Endothelial cell of umbilical vein (primary cell): ENCODE results near the gene CCDC40. TPM values are rescaled to one million over a fixed set of nuclear protein-coding genes. Genes with fewer than 3 reads are reported as not detected.

Source experiments
- BruUV-seq: library from RNA; stranded (reverse); fragments of 400-500 nt; replicated peaks from 2 replicates; lab custom pipeline; 2021; lab: Mats Ljungman, UMichigan
- CTCF ChIA-PET: fragments of 300-600, 350-600 bp; sonication (Branson Sonifier 250); formaldehyde crosslinking; loops from one replicate; lab custom pipeline; 2021; ENCODE audit warnings: antibody characterized with exemption, inconsistent platforms; lab: Charles Lee
- POLR2A ChIA-PET: fragments of 300-600, 350-600 bp; sonication (Branson Sonifier 250); formaldehyde crosslinking; loops from one replicate; lab custom pipeline; 2021; ENCODE audit warnings: antibody characterized with exemption, inconsistent platforms; lab: Charles Lee
- DNase-seq: peaks from one replicate; pipeline ENCODE4 v3.0.0-alpha.2; 2011; ENCODE audit warnings: low read depth, low spot score
- FAIRE-seq: peaks from 2 replicates; lab custom pipeline; 2011; peaks lifted over from hg19 to GRCh38; lab: Jason Lieb, UNC
- H2AFZ ChIP-seq: 2 replicates; pipeline ENCODE4 v1.6.0; 2012; ENCODE audit warnings: low read depth, low read length, control low read depth, inconsistent platforms
- H3K27ac ChIP-seq: 2 replicates; pipeline ENCODE4 v1.5.1; 2011; ENCODE audit warnings: low read depth, mild to moderate bottlenecking, control low read depth, low read length, moderate library complexity; ENCODE audit not compliant: insufficient read depth
- H3K27me3 ChIP-seq, 2 experiments: 2 replicates each; pipeline versions ENCODE4 v1.6.0 to v1.6.1; 2011; ENCODE audit warnings: low read length in 2 of 2, mixed read lengths in 1 of 2; ENCODE audit not compliant: control insufficient read depth in 2 of 2, insufficient read depth in 2 of 2
- H3K36me3 ChIP-seq, 2 experiments: 2 replicates in 1 of 2; 3 replicates in 1 of 2; pipeline ENCODE4 v1.5.1; 2011; ENCODE audit warnings: low read length in 2 of 2, mild to moderate bottlenecking in 1 of 2, moderate library complexity in 1 of 2; ENCODE audit not compliant: control insufficient read depth in 2 of 2, insufficient read depth in 2 of 2; ENCODE audit errors: extremely low read depth in 1 of 2
- H3K4me1 ChIP-seq: 3 replicates; pipeline ENCODE4 v1.5.1; 2011; ENCODE audit warnings: mild to moderate bottlenecking, low read length; ENCODE audit not compliant: control insufficient read depth, insufficient read depth; ENCODE audit errors: extremely low read depth
- H3K4me2 ChIP-seq: 2 replicates; pipeline ENCODE4 v1.6.1; 2011; ENCODE audit warnings: low read length, control low read depth, mixed read lengths; ENCODE audit not compliant: insufficient read depth
- H3K4me3 ChIP-seq, 3 experiments: fragments of 200-600 bp in 1 of 3; sonication (generic), shearing (Covaris generic) in 1 of 3; replicated peaks in 1 of 3; 2 replicates each; pipeline ENCODE4 v1.5.1; 2011 to 2016; ENCODE audit warnings: control low read depth in 3 of 3, low read length in 3 of 3, mild to moderate bottlenecking in 2 of 3, inconsistent platforms in 1 of 3, low read depth in 1 of 3, moderate library complexity in 1 of 3; ENCODE audit not compliant: insufficient read depth in 1 of 3
- H3K79me2 ChIP-seq: 2 replicates; pipeline ENCODE4 v1.6.0; 2012; ENCODE audit warnings: low read length, inconsistent platforms; ENCODE audit not compliant: control insufficient read depth, insufficient read depth
- H3K9ac ChIP-seq: replicated peaks from 2 replicates; pipeline ENCODE3; 2011; ENCODE audit warnings: low read length, control low read depth; ENCODE audit not compliant: insufficient read depth; ENCODE audit errors: extremely low read depth
- H3K9me1 ChIP-seq: replicated peaks from 3 replicates; pipeline ENCODE4 v1.6.0; 2011; ENCODE audit warnings: mild to moderate bottlenecking, low read length; ENCODE audit not compliant: control insufficient read depth, insufficient read depth; ENCODE audit errors: extremely low read depth
- H3K9me3 ChIP-seq: replicated peaks from 2 replicates; pipeline ENCODE4 v1.5.1; 2012; ENCODE audit warnings: low read length, inconsistent platforms; ENCODE audit not compliant: control insufficient read depth, insufficient read depth
- H4K20me1 ChIP-seq: replicated peaks from 2 replicates; pipeline ENCODE3; 2011; ENCODE audit warnings: mild to moderate bottlenecking, low read length; ENCODE audit not compliant: control insufficient read depth, insufficient read depth; ENCODE audit errors: extremely low read depth
- EZH2 ChIP-seq: IDR thresholded peaks from 2 replicates; pipeline ENCODE4 v1.6.1; 2012; ENCODE audit warnings: borderline replicate concordance, low read depth, mild to moderate bottlenecking, moderate library complexity, low read length, inconsistent platforms; ENCODE audit not compliant: severe bottlenecking
- FOS ChIP-seq: IDR thresholded peaks from 2 replicates; pipeline ENCODE4 v1.6.1; 2011; ENCODE audit warnings: mild to moderate bottlenecking, low read length, moderate library complexity, borderline replicate concordance; ENCODE audit not compliant: insufficient read depth
- GATA2 ChIP-seq: IDR thresholded peaks from 2 replicates; pipeline ENCODE4 v1.7.0; 2011; ENCODE audit warnings: low read depth, mild to moderate bottlenecking, moderate library complexity, mixed read lengths, low read length; ENCODE audit not compliant: insufficient read length, insufficient read depth
- JUN ChIP-seq: IDR thresholded peaks from 2 replicates; pipeline ENCODE4 v1.6.1; 2011; ENCODE audit warnings: borderline replicate concordance, low read depth; ENCODE audit not compliant: insufficient read length, insufficient read depth
- MYC ChIP-seq: IDR thresholded peaks from one replicate; pipeline ENCODE4 v1.6.1; 2011; ENCODE audit warnings: mild to moderate bottlenecking, low read depth, low read length
- POLR2A ChIP-seq: IDR thresholded peaks from 2 replicates; pipeline ENCODE4 v1.6.1; 2012; ENCODE audit warnings: low read depth, mild to moderate bottlenecking, control low read depth, low read length
- POLR2AphosphoS5 ChIP-seq: IDR thresholded peaks from 2 replicates; pipeline ENCODE4 v1.6.1; 2012; ENCODE audit warnings: low read depth, mild to moderate bottlenecking, control low read depth, low read length, moderate library complexity; ENCODE audit not compliant: insufficient read depth
- dilution Hi-C: fragments of 300-500 bp; cut with MboI; formaldehyde crosslinking; loops from one replicate; pipeline ENCODE4 v1.15.0; 2019; ENCODE audit warnings: low sequenced_read_pairs; ENCODE audit not compliant: extremely low pct_ligation_motif_present
- intact Hi-C: fragments of 100-400 bp; cut with micrococcal nuclease; formaldehyde crosslinking; loops from one replicate; pipeline ENCODE4 v1.10.0; 2022
- polyA plus RNA-seq, 4 experiments: library from polyadenylated mRNA; depleted of rRNA in 3 of 4; stranded (reverse) in 3 of 4; unstranded in 1 of 4; fragments of >200 nt; gene quantifications; 2 replicates each; pipeline versions ENCODE4 v1.2.1 to v1.2.3, GENCODE V29; 2011 to 2012; ENCODE audit warnings: missing spikeins in 1 of 4
- total RNA-seq: library from RNA; stranded (reverse); gene quantifications from 2 replicates; pipeline ENCODE4 v1.2.3, GENCODE V29; 2021
- TF ChIP-seq, protein P1 (sequence below), 2 donors: IDR thresholded peaks; 1 replicate in 1 of 2; 2 replicates in 1 of 2; pipeline ENCODE4 v1.5.1; 2011; ENCODE audit warnings: low read length in 2 of 2, mild to moderate bottlenecking in 2 of 2, moderate library complexity in 2 of 2, control low read depth in 1 of 2, inconsistent platforms in 1 of 2, low read depth in 1 of 2; ENCODE audit not compliant: insufficient read depth in 1 of 2; ENCODE audit errors: extremely low read depth in 1 of 2
- TF ChIP-seq, protein P2 (sequence below): IDR thresholded peaks from 2 replicates; pipeline ENCODE4 v1.6.1; 2011; ENCODE audit not compliant: insufficient read depth, insufficient read length

The CCDC40 gene
- total and polyA plus RNA-seq, 2 donors (not counting 3 experiments of a cell fraction or from before 2014, with no cell fraction given), result 1.4 to 5.5 TPM

DNA sequence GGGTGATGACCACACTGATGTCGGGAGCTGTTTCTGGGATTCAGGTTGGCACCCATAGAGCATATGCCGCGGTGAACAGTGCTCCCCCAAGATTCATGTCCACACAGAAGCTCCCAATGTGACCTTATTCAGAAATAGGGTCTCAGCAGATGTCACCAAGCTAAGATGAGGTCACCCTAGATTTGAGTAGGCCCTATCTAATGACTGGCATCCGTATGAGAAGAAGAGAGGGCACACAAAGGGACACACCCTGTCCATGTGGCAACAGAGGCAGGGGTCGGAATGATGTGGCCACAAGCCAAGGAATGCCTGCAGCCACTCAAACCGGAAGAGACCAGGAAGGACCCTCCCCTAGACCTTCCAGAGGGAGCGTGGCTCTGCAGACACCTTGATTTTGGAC lies 36.3 kb upstream of the CCDC40 start:
- CTCF ChIA-PET, result interaction anchor here (0.8 to 1.1 kb wide), 3 partner anchors 8 to 165 kb away, joined by 3 to 6 read pairs (median 3); no protein-coding TSS in a partner anchor

More for the DNA sequence above, 36.3 kb upstream of the CCDC40 start:
- no peak for TF ChIP-seq EZH2
- TF ChIP-seq, protein P1, sequence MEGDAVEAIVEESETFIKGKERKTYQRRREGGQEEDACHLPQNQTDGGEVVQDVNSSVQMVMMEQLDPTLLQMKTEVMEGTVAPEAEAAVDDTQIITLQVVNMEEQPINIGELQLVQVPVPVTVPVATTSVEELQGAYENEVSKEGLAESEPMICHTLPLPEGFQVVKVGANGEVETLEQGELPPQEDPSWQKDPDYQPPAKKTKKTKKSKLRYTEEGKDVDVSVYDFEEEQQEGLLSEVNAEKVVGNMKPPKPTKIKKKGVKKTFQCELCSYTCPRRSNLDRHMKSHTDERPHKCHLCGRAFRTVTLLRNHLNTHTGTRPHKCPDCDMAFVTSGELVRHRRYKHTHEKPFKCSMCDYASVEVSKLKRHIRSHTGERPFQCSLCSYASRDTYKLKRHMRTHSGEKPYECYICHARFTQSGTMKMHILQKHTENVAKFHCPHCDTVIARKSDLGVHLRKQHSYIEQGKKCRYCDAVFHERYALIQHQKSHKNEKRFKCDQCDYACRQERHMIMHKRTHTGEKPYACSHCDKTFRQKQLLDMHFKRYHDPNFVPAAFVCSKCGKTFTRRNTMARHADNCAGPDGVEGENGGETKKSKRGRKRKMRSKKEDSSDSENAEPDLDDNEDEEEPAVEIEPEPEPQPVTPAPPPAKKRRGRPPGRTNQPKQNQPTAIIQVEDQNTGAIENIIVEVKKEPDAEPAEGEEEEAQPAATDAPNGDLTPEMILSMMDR (IDR thresholded peaks at IDR 0.05; ENCODE audit: extremely low read depth in 1 of 2, insufficient read depth in 1 of 2, low read depth in 1 of 2, low read length in 2 of 2), result no peak
- TF ChIP-seq, protein P2, sequence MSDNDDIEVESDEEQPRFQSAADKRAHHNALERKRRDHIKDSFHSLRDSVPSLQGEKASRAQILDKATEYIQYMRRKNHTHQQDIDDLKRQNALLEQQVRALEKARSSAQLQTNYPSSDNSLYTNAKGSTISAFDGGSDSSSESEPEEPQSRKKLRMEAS, result no peak
- no peak for TF ChIP-seq JUN
- no peak for TF ChIP-seq GATA2
- TF ChIP-seq POLR2AphosphoS5, result no peak
- no peak for TF ChIP-seq POLR2A
- TF ChIP-seq FOS, result no peak
- no peak for TF ChIP-seq MYC
- FAIRE-seq (no peak), DNase-seq (no peak)
- Histone ChIP-seq H3K4me3 (no peak overlapping the region), H3K36me3 (peaks cover 2 to 9% of the 10 kb centered on the region in 2 experiments), H3K9ac (no peak overlapping the region), H3K9me3 (no peaks in the 10 kb centered on the region), H3K27ac (no peak overlapping the region), H3K4me1 (no peaks in the 10 kb centered on the region), H3K4me2 (no peak overlapping the region), H3K79me2 (no peaks in the 10 kb centered on the region), H3K9me1 (no peaks in the 10 kb centered on the region), H3K27me3 (no peaks in the 10 kb centered on the region), H4K20me1 (no peaks in the 10 kb centered on the region), H2AFZ (no peak overlapping the region)
- BruUV-seq, result no TSS peak
- intact Hi-C loops, result no loop called here
- dilution Hi-C loops, result no loop called here
- POLR2A ChIA-PET, result no interaction called here
